GM18873 (cell line): ENCODE results near the gene TEX36.
"Not testable (repeated sequence)": the region's sequence is repeated elsewhere in the genome, so short reads cannot be mapped to it uniquely, and the experiment has no call there.

Source experiments
- ATAC-seq: cut with Tn5 transposase; IDR thresholded peaks from one replicate; pipeline ENCODE4 v1.9.1; 2021; ENCODE audit warnings: mild to moderate bottlenecking, moderate library complexity, moderate number of reproducible peaks; ENCODE audit not compliant: unreplicated experiment, low FRiP score

TEX36 gene

DNA sequence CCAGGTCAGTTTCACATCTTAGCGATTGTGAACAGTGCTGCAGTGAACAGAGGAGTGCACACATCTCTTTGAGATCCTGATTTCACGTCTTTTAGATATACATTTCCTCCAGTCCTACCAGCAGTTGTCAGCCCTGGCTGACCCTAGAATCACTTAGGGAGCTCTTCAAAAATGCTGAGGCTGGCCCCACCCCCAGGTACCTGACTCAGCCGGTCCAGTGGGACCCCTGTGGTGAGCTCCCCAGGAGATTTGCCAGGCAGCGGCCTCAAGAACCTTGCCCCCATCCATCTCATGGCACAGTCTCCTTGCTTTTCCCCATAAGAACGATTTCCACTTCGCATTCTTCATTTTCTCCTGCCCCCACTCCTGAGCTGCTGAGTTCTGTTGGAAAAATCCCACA, 45.5 kb downstream of the TEX36 start:
- ATAC-seq = no peak

DNA sequence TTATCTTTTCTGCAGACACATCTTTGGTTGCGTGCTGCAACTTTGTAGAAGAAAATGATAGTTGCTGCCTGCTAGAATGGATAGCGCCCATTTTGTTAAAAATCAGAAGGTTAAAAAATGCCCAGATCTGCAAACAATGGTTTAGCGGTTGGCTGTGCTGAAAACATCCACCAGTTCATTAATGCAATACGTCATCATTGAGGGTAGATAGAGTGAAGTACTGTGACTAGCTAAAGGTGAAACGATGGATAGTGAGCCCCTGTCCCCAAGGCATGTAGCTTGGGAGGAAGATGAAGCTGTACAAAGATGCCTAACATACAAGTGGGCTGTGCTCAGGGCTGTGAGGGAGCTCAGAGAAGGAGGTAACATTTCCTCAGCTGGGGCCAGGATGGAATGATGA, 48.4 kb downstream of the TEX36 start:
- no peak for ATAC-seq

DNA sequence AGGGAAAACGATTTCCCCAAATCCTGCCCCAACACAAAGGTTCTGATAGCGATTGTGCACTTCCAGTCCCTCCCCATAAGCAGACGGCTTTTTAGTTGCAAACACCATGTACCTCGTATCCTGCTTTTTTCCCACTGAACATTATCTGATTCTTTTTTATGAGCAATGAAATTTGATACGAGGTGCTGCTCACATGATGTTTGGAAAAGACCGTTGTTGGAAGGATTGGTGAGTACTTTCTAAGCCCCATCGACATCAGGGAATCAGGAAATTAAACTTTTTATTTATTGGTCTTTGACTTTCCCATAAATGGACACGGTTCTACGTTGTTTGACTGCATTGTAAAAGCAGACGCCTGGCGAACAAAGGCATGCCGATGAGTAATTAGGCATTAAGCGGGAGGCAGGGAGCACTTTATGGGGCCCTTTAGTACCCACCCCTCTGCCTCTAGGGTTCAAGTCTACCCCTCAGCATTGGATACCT, 49.4 kb downstream of the TEX36 start:
- no peak for ATAC-seq

DNA sequence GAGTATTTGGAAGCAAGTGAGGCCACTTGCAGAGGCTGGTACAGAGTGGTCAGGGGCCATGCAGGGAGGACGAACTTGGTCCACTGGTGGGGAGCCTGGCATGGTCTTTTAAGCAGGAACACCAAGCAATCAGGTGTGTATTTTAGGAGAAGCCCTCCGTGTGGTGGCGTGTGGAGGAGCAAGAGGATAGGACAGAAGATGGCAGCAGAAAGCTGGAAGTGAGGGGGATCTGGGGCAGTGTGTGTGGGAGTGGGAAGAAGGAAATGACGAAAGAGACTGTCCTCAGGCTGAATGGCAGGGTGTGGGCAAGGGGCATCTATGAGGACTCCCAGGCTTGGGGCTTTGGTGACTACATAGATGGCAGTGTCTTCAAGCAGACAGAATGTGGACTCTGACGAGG, 51.2 kb downstream of the TEX36 start:
- no peak for ATAC-seq

DNA sequence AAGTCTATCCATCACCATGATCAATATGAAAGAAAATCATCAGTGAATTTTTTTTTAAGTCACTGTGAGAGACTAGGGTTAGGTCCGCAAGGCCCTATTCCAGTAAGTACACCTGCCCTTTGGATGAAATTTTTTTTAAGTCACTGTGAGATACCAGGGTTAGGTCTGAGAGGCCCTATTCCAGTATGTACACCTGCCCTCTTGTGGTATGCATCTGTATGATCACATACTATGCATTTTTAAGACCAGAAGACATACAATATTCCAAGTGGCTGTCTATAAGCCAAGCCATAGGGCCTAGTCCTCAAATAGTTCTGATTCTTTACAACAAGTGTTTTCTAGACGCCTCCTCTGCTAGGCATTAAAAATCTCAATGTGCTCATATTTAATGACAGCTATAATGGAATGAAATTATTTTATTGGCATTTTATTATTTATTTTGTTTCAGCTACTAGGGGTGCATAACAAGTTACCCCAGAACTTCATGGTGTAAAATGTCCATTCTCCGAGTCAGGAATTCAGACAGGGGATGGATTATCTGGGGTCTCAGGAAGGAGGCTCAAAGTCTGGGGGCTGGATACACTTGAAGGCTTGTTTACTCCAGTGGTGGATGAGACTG, 53.1 kb downstream of the TEX36 start:
- no peak for ATAC-seq

DNA sequence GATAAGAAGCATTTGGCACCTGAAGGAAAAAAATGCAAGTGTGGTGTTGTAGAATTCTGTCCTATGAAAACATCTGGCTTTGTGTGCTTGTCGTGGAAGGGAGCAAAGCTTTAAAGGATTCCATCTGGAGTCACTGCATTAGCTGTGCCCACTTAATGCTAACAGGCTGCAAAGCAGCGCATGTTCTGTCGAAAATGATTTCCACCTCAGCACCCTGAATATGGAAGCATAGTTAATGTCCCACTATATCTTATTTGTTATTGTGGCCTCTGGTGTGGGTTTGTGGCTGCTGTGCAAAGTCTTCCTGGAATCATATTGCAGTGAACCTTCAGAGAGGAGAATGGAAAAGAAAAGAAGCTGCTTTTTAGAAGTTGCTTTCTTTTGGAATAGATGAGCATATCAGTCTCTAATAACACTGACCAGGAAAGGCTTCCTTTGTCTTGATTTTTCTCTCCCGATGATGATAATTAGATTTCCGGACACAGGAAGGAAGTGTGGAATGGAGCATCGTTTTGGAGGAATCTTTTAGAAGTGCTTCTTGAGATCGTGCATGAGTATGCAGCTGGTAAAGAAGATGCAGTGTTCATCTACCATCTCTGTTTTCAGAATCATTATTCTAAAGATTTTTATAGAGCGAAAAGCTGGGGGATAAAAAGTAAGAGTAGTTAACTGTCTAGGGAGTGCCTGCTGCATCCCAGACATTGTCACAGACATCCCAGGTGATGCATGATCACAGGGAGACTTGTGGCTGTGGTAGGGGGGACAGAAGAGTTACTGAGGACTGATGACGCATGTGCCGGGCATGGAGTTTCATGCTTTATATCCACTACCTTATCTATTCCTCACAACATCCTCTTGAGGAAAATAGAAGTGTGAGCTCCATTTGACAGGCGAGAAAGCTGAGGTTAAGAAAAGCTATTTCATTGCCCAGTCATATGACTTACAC, 54.6 kb downstream of the TEX36 start:
- ATAC-seq = no peak

DNA sequence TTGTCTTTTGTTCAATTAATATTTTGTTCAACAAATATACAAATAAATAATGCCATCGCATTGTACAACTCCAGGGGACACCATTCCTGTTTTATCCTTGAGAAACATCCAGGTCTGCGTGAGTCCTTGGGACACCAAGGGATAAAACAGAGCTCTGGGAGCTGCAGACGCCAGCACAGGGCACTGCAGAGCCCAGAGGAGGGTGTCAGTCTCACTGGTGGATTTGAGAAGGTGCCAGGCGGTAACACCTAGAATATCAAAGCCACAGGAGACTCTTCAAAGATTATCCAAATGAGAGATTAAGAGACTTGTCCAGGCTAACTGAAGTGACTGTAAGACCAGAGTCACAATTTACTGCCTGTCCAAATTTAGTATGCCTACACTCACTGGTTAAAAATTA, 55.3 kb downstream of the TEX36 start:
- no peak for ATAC-seq

DNA sequence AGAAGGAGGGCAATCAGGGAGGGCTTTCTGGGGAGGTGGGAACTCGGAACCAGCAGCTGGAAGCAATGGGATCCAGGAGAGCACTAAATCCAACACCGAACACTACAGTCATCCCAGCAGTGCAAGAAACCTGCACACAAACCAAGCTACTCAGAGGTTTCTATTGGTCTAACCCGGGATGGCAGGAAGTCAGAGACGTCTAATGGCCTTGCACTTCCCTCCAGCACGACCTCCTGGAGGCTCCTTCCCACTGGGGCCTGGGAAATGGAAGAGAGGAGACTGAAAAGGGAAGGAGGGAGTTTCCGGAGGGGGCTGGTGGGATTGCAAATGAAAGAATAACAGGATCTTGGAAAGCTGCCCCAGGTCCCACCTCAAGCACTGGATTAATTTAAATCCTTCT, 56.3 kb downstream of the TEX36 start:
- no peak for ATAC-seq

DNA sequence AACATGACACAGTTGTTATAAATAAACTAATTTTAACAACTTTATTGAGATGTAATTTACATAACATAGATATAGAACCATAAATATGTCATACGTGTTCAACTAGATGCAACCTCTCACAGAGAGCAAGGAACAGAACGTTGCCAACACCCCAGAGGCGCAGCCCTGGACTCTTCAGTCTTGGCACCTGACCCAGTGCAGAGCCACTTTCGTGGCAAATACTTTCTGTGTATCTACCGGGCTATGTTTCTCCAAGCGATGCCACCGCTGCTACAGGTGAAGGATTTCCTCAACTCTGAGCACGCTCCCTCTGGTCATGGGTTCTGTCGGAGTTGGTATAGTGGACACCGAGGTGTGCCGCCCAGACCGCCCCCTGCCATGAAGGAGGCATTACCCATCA, 57.4 kb downstream of the TEX36 start:
- no peak for ATAC-seq

DNA sequence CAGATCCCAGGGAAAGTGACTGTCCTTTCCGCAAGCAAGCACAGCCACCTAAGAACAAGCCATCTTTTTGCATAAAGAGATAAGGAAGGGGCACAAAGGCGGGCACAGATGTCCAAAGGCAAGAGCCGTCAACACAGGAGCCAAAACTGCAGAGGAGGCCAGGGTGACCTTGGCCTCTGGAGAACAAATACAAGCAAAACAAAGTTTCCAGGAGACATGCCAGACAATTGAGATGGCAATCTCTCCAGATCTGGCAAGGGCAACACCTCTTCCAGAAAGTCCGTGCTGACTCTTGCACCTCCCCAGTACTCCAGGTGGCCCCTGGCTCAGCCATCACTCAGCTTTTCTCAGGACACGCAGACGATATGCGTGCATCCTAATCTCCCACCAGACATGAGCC, 58.2 kb downstream of the TEX36 start:
- ATAC-seq = no peak

DNA sequence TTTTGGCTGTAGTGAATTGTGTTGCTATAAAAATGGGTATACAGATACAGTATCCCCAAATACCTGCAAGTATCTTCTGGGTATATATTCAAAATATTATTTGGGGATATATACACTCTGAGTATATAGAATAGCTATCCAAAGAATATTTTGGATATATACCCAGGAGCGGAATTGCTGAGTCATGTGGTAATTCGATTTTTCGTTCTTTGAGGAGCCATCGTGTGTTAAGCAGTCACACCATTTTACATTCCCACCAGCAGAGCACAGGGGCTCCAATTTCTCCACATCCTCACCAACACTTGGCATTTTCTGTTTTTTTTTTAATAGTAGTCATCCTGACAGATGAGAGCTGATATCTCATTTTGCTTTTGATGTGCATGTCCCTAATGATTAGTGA, 61.9 kb downstream of the TEX36 start:
- ATAC-seq = no peak

DNA sequence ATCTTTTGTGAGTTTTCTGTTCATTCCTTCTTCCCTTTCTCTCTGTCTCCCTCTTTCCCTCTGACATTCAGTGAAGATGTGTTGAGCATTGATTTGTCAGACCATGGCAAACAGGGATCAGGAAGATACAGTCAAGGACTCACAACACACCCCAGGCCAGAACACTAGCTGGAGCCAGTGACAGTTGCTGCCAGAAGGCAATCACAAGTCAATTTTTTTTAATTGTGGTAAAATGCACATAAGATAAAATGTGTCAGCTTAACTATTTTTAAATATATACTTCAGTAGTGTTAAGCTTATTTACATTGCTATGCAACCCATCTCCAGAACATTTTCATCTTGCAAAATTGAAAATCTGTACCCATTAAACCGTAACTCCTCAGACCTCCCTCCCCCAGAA, 62.6 kb downstream of the TEX36 start:
- ATAC-seq = no peak

DNA sequence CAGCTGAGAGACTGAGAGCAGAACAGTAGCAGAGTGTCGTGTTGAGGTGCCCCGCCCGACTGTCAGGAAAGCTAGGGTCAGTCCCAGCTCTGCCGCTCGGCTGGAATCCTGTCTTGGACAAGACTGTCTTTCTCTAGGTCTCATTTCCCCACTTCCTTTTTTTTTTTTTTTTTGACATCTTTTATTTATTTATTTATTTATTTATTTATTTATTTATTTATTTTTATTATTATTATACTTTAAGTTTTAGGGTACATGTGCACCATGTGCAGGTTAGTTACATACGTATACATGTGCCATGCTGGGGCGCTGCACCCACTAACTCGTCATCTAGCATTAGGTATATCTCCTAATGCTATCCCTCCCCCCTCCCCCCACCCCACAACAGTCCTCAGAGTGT, 69.9 kb downstream of the TEX36 start:
- not testable (repeated sequence) for ATAC-seq

DNA sequence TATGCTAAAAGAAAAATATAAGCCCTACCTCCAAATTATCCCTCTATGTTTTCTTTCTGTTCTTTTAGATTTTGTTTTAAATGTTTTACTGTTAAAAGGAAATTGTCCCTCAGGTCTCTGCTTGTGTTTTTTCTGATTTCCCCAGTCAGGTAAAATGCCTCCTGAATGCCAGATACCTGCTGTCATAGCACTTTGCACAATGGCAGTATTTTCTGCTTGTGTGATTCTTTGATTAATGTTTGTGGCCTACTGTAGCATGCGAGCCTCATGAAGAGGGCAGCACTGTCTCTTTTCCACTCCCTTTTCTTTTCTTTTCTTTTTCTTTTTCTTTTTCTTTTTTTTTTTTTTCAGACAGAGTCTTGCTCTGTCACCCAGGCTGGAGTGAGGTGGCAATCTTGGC, 71.2 kb downstream of the TEX36 start:
- no peak for ATAC-seq

DNA sequence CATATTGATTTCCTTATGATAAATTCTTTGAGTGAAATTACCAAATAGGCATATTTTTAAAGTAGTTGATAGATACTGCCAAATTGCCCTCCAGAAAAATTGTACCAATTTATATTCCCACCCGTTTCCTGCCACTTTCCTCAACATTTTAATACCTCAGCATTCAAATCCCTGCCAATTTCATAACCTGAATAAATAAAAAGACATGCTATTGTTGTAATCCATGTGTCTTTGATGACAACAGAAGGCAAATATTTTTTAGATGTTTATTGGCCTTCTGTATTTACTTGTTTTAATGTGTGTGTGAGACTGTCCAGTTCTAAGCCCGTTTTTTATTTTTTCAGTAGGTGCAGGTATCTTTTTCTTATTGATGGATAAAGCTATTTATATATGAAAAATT, 71.7 kb downstream of the TEX36 start:
- ATAC-seq = no peak

DNA sequence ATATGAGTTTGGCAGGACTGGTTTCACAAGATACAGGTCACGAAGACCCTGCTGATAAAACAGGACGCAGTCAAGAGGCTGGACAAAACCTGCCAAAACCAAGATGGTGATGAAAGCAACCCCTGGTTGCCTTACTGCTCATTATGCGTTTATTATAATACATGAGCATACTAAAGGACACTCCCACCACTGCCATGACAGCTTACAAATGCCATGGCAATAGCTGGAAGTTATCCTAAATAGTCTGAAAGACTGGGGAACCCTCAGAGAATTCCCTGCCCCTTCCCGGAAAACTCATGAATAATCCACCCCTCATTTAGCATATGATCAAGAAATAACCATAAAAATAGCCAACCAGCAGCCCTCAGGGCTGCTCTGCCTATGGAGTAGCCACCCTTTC, 73.1 kb downstream of the TEX36 start:
- ATAC-seq = no peak

DNA sequence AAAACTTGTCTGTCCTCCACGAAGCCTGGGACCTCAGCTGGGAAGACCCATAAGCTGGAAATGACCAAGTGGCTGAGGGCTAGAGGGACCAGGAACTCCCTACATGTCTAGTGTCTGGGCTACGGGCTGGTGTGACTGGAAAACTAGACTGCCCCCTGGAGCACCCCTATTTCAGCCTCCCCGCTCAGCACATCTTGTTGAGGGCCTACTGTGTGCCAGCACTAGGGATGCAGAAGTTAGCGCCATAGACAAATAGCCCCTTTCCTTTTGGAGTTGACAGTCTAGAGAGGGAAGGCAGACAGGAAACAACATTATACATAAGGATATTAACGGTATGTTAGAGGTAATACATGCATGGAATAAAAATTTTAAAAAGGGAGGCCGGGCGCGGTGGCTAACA, 74.5 kb downstream of the TEX36 start:
- no peak for ATAC-seq

DNA sequence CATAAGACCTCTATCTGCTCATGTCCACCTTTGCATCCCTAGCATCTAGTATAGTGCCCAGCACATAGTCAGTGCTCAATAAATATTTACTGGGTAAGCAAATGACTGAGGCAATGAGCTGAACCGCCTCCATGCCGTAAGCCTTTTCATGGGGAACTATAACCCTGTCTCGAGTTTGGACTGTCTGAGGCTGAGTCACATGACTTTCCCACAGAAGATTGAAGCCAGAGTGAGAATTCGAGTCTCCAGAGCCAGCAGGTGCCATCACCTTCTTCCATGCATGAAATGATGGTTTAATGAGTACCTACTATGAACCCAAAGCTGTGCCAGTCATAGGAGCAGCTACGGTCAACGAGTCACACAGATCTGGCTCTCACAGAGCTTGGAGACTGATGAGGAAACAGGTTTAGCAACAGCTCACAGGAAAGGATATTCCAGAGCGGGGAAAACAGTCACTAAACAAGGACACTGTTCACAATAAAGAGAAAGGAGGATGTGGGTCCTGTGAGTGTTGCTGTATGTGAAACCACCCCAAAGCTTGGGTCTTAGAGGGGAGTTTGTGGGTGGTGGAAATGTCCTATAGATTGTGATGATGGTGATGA, 75.2 kb downstream of the TEX36 start:
- ATAC-seq = no peak

DNA sequence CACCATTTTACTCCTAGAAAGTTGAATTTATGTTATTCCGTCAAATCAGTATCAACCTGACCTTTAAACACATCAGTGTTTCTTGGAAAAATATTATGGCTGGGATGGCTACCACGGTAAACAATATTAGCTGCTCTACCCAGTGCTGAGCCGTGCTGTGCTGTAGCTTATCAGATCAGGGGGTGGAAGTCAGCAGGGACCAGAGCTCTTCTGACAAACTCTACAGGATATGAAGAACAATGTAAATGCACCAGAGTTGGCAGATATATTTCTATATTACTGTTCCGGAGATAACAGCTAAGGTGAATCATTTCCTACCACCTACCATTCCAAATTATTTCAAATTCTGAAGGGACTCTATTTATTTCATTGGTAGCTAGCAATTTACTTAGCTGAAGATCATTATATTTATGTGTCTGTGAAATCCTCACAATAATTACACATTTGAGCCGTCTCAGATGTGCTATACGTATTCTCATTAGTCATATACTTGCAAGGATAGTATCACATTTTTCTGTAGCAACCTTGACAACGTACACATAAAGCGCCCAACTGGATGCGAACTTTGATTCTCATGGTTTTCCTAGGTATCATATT, 76.5 kb downstream of the TEX36 start:
- ATAC-seq = no peak
